ENCODE measurements around the gene NQO1.

NQO1 gene

GRCh38 chr16:69724414-69724873 lies 1.9 kb downstream of the NQO1 start:
- H3K4me3 ChIP-seq (ENCODE audit: low read depth, low read length): peak overlapping the region; percentile 79
- TF ChIP-seq CTCF (IDR thresholded peaks at IDR 0.05; ENCODE audit: low read depth, low read length): no peak

- H3K4me3 ChIP-seq (ENCODE audit: low read depth, low read length): no peak overlapping the region
- TF ChIP-seq CTCF (IDR thresholded peaks at IDR 0.05; ENCODE audit: low read depth, low read length): no peak
Observed at GRCh38 chr16:69721441-69721957, 4.9 kb downstream of the NQO1 start.

- TF ChIP-seq CTCF (IDR thresholded peaks at IDR 0.05; ENCODE audit: low read depth, low read length): no peak
- no peak overlapping the region for H3K4me3 ChIP-seq (ENCODE audit: low read depth, low read length)
Observed at GRCh38 chr16:69720822-69721430, 5.4 kb downstream of the NQO1 start.

- no peak for TF ChIP-seq CTCF (IDR thresholded peaks at IDR 0.05; ENCODE audit: low read depth, low read length)
- no peak overlapping the region for H3K4me3 ChIP-seq (ENCODE audit: low read depth, low read length)
Observed at GRCh38 chr16:69718111-69718764, 8.1 kb downstream of the NQO1 start.

GRCh38 chr16:69717066-69717465 lies 9.3 kb downstream of the NQO1 start:
- no peak for TF ChIP-seq CTCF (IDR thresholded peaks at IDR 0.05; ENCODE audit: low read depth, low read length)
- no peak overlapping the region for H3K4me3 ChIP-seq (ENCODE audit: low read depth, low read length)

GRCh38 chr16:69712914-69713581 lies 13.3 kb downstream of the NQO1 start:
- TF ChIP-seq CTCF (IDR thresholded peaks at IDR 0.05; ENCODE audit: low read depth, low read length): no peak
- no peak overlapping the region for H3K4me3 ChIP-seq (ENCODE audit: low read depth, low read length)

GRCh38 chr16:69712277-69712676 lies 14.1 kb downstream of the NQO1 start:
- no peak for TF ChIP-seq CTCF (IDR thresholded peaks at IDR 0.05; ENCODE audit: low read depth, low read length)
- no peak overlapping the region for H3K4me3 ChIP-seq (ENCODE audit: low read depth, low read length)

All from WI38 (cell line).